GM12878 (cell line): Measurements from ENCODE around the gene OMP.

Experiments used
- CTCF ChIP-seq, 3 experiments: IDR thresholded peaks in 2 of 3; conservative IDR thresholded peaks in 1 of 3; 2 replicates each; pipeline ENCODE4 v1.5.1; 2011; ENCODE audit warnings: low read depth in 3 of 3, low read length in 3 of 3, mild to moderate bottlenecking in 3 of 3, control low read depth in 2 of 3, moderate library complexity in 2 of 3, inconsistent platforms in 1 of 3, mixed read lengths in 1 of 3; ENCODE audit not compliant: control insufficient read depth in 2 of 3, insufficient read depth in 1 of 3; ENCODE audit errors: extremely low read depth in 1 of 3
- GABPA ChIP-seq: IDR thresholded peaks from 2 replicates; pipeline ENCODE4 v1.6.1; 2014; ENCODE audit warnings: antibody characterized with exemption, low read depth, mild to moderate bottlenecking, inconsistent platforms

- no peak for TF ChIP-seq CTCF (IDR thresholded peaks at IDR 0.05 in 2 of 3, conservative IDR thresholded peaks at IDR 0.05 in 1 of 3; ENCODE audit: control insufficient read depth in 2 of 3, extremely low read depth in 1 of 3, insufficient read depth in 1 of 3, low read depth in 3 of 3, low read length in 3 of 3)
- no peak for TF ChIP-seq GABPA
Measured at GRCh38 chr11:77055913-77056312, 46.7 kb upstream of the OMP start.
